Large intestine (tissue), 12 donors: ENCODE results near the gene NEU2. TPM values are rescaled to one million over a fixed set of nuclear protein-coding genes. Genes with fewer than 3 reads are reported as not detected.

Experiments
- DNase-seq, 2 donors: peaks; one replicate each; pipeline versions ENCODE4 v3.0.0 to v3.0.0-alpha.2; 2013
- H3K27ac ChIP-seq: one replicate; pipeline ENCODE4 v1.5.1; 2013; ENCODE audit warnings: low read length
- H3K27me3 ChIP-seq: 2 replicates; pipeline ENCODE4 v1.6.1; 2013; ENCODE audit warnings: low read length; ENCODE audit not compliant: control insufficient read depth, insufficient read depth
- H3K36me3 ChIP-seq: 2 replicates; pipeline ENCODE4 v1.6.1; 2013; ENCODE audit warnings: low read length; ENCODE audit not compliant: control insufficient read depth, insufficient read depth
- H3K4me1 ChIP-seq: one replicate; pipeline ENCODE4 v1.6.1; 2013; ENCODE audit warnings: low read length; ENCODE audit not compliant: control insufficient read depth, insufficient read depth
- H3K4me3 ChIP-seq: one replicate; pipeline ENCODE4 v1.5.1; 2013; ENCODE audit warnings: low read length
- H3K9me3 ChIP-seq: one replicate; pipeline ENCODE4 v1.6.1; 2013; ENCODE audit warnings: mild to moderate bottlenecking, low read depth, low read length, moderate library complexity; ENCODE audit not compliant: control insufficient read depth
- WGBS: methylation state at CpG from one replicate; pipeline ENCODE4 v1.1.5; 2013; ENCODE audit warnings: low lambda C conversion rate; ENCODE audit not compliant: insufficient coverage; 5-methylcytosine and 5-hydroxymethylcytosine counted together
- long read RNA-seq, 11 donors: transcript quantifications; one replicate each; lab custom pipeline, GENCODE V29; 2026
- polyA plus RNA-seq: library from polyadenylated mRNA; unstranded; fragments of 120-200 nt; gene quantifications from one replicate; pipeline ENCODE4 v1.2.1, GENCODE V29; 2013

NEU2 gene
- not detected for polyA plus RNA-seq
- long read RNA-seq, donor 1 = 0 reads
- long read RNA-seq, donor 2 = 0 reads
- long read RNA-seq, donor 3 = 0 reads
- long read RNA-seq, donor 4 = 0 reads
- long read RNA-seq, donor 5 = 0 reads
- long read RNA-seq, donor 6 = 0 reads
- long read RNA-seq, donor 7 = 0 reads
- long read RNA-seq, donor 8 = 0 reads
- long read RNA-seq, donor 9 = 0 reads
- long read RNA-seq, donor 10 = 0 reads
- long read RNA-seq, donor 11 = 0 reads

DNA sequence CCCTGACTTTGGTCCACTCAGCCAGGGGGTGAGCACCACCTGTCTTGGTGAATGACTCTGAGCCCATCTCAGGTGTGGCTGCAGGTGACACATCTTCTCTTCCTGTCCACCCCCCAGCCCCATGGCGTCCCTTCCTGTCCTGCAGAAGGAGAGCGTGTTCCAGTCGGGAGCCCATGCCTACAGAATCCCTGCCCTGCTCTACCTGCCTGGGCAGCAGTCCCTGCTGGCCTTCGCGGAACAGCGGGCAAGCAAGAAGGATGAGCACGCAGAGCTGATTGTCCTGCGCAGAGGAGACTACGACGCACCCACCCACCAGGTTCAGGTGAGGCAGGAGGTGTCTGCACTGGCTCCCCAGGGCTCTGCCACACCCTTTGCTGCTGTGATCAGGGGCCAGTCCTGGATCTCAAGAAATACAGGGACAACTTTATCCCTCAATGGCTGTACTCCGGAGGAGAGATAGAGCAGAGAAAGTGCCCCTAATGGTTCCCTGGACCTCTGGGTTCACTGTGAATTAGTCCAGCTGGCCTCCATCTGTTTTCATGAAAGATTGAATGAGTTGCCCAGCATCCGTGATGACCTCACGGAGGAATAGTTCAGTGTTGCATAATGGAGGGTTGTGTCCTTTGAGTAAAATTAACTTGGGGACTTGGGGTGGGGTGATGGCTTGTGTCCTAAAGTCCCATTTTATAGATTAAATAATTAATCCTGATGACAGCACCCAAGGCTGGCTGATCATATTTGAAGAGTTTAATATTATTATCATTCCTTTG lies at the start of gene NEU2:
Gene NEU2 (plus strand): TSS at position 122 of the 770 bp plus-strand sequence. CDS start 0 bp downstream, at position 122.
- Histone ChIP-seq H3K36me3 (no peaks in the 10 kb centered on the region), H3K27ac (no peak within 1 kb of the TSS), H3K9me3 (peaks cover 5% of the 10 kb centered on the region), H3K4me3 (no peak within 1 kb of the TSS), H3K4me1 (no peaks in the 10 kb centered on the region), H3K27me3 (no peaks in the 10 kb centered on the region)
- no CpG with 5 or more reads among the region's 13 CpGs for WGBS
- DNase-seq = no peak

DNA sequence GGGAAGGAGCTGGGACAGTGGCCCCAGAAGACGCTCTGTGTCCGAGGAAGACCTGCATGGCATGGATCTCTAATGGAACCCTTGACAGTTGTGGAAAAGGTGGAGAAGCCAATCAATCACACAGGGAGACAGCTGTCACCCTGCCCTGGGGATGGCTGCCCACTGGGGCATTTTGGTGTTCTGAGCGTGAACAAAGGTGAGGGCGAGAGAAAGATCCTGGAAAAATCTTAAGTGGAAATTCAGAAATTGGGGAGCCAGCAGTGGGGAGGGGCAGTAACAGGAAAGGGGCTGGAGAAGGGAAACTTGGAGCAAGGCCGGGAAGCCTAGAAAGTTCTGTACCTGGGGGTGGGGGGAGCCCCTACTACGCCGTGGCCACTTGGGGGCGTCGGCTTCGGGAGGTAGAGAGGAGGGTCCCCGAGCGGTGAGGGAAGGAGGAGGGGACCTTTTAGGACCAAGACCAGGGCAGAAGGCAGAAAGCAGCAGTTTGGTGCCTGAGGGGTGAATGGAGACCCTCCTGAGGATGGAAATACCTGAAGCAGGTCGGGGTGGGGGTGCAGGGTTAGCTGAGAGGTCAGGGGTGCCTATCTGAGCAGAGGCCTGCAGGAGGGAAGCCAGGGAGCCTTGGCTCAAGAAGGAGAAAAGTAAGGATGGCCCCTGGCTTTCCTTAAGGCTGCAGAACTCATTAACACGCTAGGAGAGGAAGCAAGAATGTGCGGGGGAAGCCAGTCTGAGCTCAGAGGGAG lies 49.4 kb upstream of the NEU2 start:
- no peak for DNase-seq
- Histone ChIP-seq H3K4me3 (no peak overlapping the region), H3K27ac (no peak overlapping the region), H3K9me3 (no peaks in the 10 kb centered on the region), H3K36me3 (no peaks in the 10 kb centered on the region), H3K4me1 (peaks cover 8% of the 10 kb centered on the region), H3K27me3 (peaks cover 3% of the 10 kb centered on the region)
- 80% methylated on average over 1 of the region's 15 CpGs for WGBS

DNA sequence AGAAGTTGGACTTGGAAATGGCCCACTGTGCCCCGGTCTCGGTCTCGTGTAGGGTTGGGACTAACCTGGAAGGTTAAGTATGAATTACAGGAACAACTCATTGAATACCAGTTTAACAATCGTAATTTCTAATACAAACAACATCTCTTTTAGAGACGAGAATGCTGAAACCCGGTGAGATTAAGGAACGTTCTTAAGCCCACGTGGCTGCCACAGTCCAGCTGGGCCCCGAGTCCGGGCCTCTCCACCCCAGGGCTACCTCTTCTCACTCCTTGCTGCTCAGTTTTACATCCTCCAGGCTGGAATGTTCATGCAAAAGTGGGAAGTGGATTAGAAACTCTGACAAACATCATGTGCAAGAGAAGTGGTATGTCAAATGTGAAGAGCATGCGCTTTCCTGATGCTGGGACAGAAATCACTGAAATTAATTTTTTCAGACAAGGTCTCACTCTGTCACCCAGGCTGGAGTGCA lies 48.8 kb upstream of the NEU2 start:
- DNase-seq = no peak
- no peaks in the 10 kb centered on the region for H3K36me3 ChIP-seq
- no CpG with 5 or more reads among the region's 11 CpGs for WGBS

DNA sequence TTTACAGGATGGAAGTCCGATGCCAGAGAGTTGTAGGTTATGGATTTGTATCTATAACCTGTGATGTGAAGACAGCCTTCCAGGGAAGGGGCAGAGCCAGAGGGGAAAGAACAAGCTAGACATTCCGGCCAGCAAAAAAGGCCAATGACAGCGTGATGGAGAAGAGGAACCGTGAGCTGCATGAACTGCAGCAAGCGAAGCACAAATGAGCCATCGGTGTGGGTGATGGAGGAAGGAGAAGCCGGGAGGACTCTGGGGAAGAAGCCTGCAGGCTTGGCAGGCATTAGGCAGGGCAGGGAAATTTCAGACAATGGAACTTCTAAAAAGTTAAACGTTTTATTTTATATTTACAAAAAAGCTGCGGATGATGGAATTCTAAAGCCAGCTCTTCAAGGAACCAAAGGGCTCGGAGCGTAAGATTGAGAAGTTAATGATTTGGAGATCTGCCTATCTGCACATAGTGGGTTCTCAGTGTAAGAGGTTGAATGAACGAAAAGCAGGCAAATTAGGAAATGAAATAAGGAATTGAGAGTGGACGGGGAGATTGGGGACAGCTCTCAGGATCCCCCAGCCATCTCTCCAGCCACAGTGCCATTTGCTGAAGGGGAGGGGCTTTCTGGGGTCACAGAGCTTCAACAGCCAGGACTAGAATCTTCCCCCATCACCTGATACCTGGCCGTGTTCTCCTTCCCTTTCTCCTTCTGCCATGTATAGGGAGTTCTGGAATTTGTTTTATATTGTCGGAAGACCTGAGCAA lies 47.8 kb upstream of the NEU2 start:
- no peaks in the 10 kb centered on the region for H3K9me3 ChIP-seq
- H3K4me1 ChIP-seq = peaks cover 14% of the 10 kb centered on the region
- WGBS = 92% methylated on average over 8 of the region's 15 CpGs
- DNase-seq = no peak
- H3K36me3 ChIP-seq = no peaks in the 10 kb centered on the region
- no peak overlapping the region for H3K27ac ChIP-seq
- H3K4me3 ChIP-seq = no peak overlapping the region
- peaks cover 3% of the 10 kb centered on the region for H3K27me3 ChIP-seq

More for the DNA sequence above, 48.8 kb upstream of the NEU2 start:
- Histone ChIP-seq H3K27me3 (peaks cover 3% of the 10 kb centered on the region), H3K4me1 (peaks cover 14% of the 10 kb centered on the region), H3K27ac (no peak overlapping the region), H3K4me3 (no peak overlapping the region), H3K9me3 (no peaks in the 10 kb centered on the region)

- WGBS = 100% methylated on average over 1 of the region's 2 CpGs
- no peaks in the 10 kb centered on the region for H3K36me3 ChIP-seq
- no peak overlapping the region for H3K27ac ChIP-seq
- no peak overlapping the region for H3K4me3 ChIP-seq
- peaks cover 14% of the 10 kb centered on the region for H3K4me1 ChIP-seq
- DNase-seq = no peak
- H3K27me3 ChIP-seq = peaks cover 3% of the 10 kb centered on the region
- no peaks in the 10 kb centered on the region for H3K9me3 ChIP-seq
Measured at GRCh38 chr2:232986155-232986554, 46.3 kb upstream of the NEU2 start.

GRCh38 chr2:232993231-232993821 lies 39.1 kb upstream of the NEU2 start:
- Histone ChIP-seq H3K27me3 (no peaks in the 10 kb centered on the region), H3K36me3 (no peaks in the 10 kb centered on the region), H3K27ac (no peak overlapping the region), H3K4me1 (peaks cover 4% of the 10 kb centered on the region), H3K9me3 (no peaks in the 10 kb centered on the region), H3K4me3 (no peak overlapping the region)
- WGBS = 77% methylated on average over 2 of the region's 4 CpGs
- no peak for DNase-seq

GRCh38 chr2:232994446-232994845 lies 38.0 kb upstream of the NEU2 start:
- Histone ChIP-seq H3K4me3 (no peak overlapping the region), H3K36me3 (no peaks in the 10 kb centered on the region), H3K9me3 (no peaks in the 10 kb centered on the region), H3K27me3 (no peaks in the 10 kb centered on the region), H3K4me1 (no peaks in the 10 kb centered on the region), H3K27ac (no peak overlapping the region)
- WGBS = no CpG with 5 or more reads among the region's 5 CpGs
- DNase-seq = no peak

DNA sequence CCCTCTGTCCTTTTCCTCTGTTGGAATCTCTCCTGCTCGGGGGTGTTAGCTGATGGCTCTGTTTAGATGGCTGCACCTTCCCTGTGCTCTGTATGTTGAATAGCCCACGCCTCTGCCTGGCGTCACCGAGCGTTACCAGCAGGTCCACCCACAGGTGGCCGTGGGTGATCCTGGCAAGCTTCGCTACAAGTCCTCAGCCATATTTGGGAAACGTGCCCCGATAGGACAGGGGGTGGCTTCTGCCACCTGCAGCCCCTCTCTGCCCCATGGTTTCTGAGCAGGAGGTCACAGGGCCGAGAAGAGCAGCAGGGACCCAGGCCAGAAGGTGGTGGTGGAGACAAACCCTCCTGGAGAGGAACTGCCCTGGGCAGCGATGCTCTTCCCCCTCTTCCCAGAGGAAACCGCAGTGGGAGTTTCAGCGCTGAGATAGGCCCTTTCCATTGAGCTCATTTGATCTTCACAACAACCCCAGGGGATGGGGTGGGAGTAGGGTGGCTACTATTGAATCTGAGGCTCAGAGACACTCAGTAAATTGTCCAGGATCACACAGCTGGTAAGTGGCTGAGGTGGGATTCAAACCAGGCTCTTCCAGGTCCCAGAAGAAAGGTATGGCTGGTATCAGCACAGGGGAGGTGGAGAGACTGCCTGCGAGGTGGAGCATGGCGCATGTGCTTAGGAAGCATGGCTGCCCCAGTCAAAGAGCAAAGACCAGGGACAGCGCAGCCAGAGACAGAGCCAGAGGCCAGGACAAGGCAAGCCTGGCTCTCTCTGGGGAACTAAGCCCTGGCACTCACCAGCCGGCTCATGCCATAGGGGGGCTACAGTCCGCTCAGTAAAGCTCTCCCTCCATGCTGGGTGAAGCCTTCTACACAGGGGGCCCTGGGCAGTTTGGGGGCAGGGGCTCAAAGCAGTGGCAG lies 34.5 kb upstream of the NEU2 start:
- H3K9me3 ChIP-seq = no peaks in the 10 kb centered on the region
- H3K4me3 ChIP-seq = no peak overlapping the region
- no peaks in the 10 kb centered on the region for H3K27me3 ChIP-seq
- DNase-seq = no peak
- no CpG with 5 or more reads among the region's 18 CpGs for WGBS
- no peak overlapping the region for H3K27ac ChIP-seq
- H3K4me1 ChIP-seq = no peaks in the 10 kb centered on the region
- H3K36me3 ChIP-seq = no peaks in the 10 kb centered on the region

DNA sequence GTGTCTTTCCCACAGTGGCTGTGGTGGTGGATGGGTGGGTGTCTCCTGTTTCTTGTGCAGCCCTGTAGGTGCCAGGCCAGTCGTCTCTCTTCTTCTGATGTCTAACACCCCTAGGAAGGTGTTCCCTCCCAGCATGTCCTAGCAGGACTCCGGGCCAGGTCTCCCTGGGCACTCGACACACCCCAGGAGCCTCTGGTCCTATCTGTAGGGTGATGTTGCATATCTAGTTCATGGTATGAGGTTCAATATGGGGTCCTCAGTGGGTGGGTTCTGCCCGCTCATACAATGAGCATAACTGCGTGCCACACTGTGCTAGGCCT lies 33.8 kb upstream of the NEU2 start:
- Histone ChIP-seq H3K36me3 (no peaks in the 10 kb centered on the region), H3K4me1 (no peaks in the 10 kb centered on the region), H3K9me3 (no peaks in the 10 kb centered on the region), H3K27ac (no peak overlapping the region), H3K27me3 (no peaks in the 10 kb centered on the region), H3K4me3 (no peak overlapping the region)
- DNase-seq = no peak
- WGBS = no CpG with 5 or more reads among the region's 5 CpGs
